H1 (cell line): Measurements from ENCODE around the gene RAB3IL1. TPM values are rescaled to one million over a fixed set of nuclear protein-coding genes. Genes with fewer than 3 reads are reported as not detected.
A peak's percentile ranks its signal among the peaks of the same experiment; 100 is the strongest.

ENCODE experiments used
- CTCF ChIA-PET: fragments of 300-600 bp; sonication (Branson Sonifier 250); formaldehyde crosslinking; loops from one replicate; lab custom pipeline; 2021; ENCODE audit not compliant: partially characterized antibody; lab: Charles Lee
- POLR2A ChIA-PET: fragments of 300-600 bp; sonication (Branson Sonifier 250); formaldehyde crosslinking; loops from one replicate; lab custom pipeline; 2021; ENCODE audit warnings: inconsistent platforms; ENCODE audit not compliant: partially characterized antibody; lab: Charles Lee
- DNase-seq, 2 experiments: peaks; one replicate each; pipeline versions ENCODE4 v3.0.0 to v3.0.0-alpha.2; 2010 to 2022; ENCODE audit warnings: low spot score in 2 of 2, low read depth in 1 of 2, mixed read lengths in 1 of 2
- FAIRE-seq: peaks from 2 replicates; lab custom pipeline; 2011; peaks lifted over from hg19 to GRCh38; lab: Jason Lieb, UNC
- H2AFZ ChIP-seq: 2 replicates; pipeline ENCODE4 v1.8.1; 2012; ENCODE audit warnings: low read length, inconsistent platforms
- H2AK5ac ChIP-seq: 2 replicates; pipeline ENCODE4 v1.6.1; 2013; ENCODE audit warnings: low read depth, low read length
- H2BK120ac ChIP-seq: replicated peaks from 2 replicates; pipeline ENCODE3; 2013; ENCODE audit warnings: low read depth, low read length, inconsistent platforms
- H2BK12ac ChIP-seq: 2 replicates; pipeline ENCODE4 v1.6.1; 2013; ENCODE audit warnings: low read depth, low read length
- H2BK15ac ChIP-seq: 2 replicates; pipeline ENCODE4 v1.6.1; 2013; ENCODE audit warnings: low read length
- H2BK20ac ChIP-seq: 2 replicates; pipeline ENCODE4 v1.6.1; 2013; ENCODE audit warnings: low read length
- H2BK5ac ChIP-seq: 2 replicates; pipeline ENCODE4 v1.6.1; 2013; ENCODE audit warnings: low read depth, low read length
- H3K14ac ChIP-seq: 2 replicates; pipeline ENCODE4 v1.6.1; 2013; ENCODE audit warnings: inconsistent platforms; ENCODE audit not compliant: insufficient read length
- H3K18ac ChIP-seq: 2 replicates; pipeline ENCODE4 v1.6.1; 2013; ENCODE audit warnings: low read length; ENCODE audit errors: extremely low read depth
- H3K23ac ChIP-seq: 2 replicates; pipeline ENCODE4 v1.6.1; 2013; ENCODE audit warnings: inconsistent platforms; ENCODE audit not compliant: insufficient read length
- H3K23me2 ChIP-seq: 2 replicates; pipeline ENCODE4 v1.6.1; 2013; ENCODE audit warnings: low read depth, low read length
- H3K27ac ChIP-seq: 2 replicates; pipeline ENCODE4 v1.6.1; 2011; ENCODE audit warnings: low read depth, low read length, inconsistent platforms
- H3K27me3 ChIP-seq, 4 experiments: replicated peaks in 1 of 4; 1 replicate in 1 of 4; 2 replicates in 3 of 4; pipeline versions ENCODE4 v1.6.1 to v1.8.1; 2011 to 2013; ENCODE audit warnings: low read length in 3 of 4, mild to moderate bottlenecking in 3 of 4, inconsistent platforms in 2 of 4, mixed read lengths in 2 of 4, moderate library complexity in 1 of 4; ENCODE audit not compliant: control insufficient read depth in 3 of 4, insufficient read depth in 3 of 4; ENCODE audit errors: extremely low read depth in 1 of 4
- H3K36me3 ChIP-seq, 4 experiments: 2 replicates each; pipeline versions ENCODE4 v1.6.1 to v1.8.1; 2011 to 2013; ENCODE audit warnings: mild to moderate bottlenecking in 4 of 4, low read length in 3 of 4, moderate library complexity in 2 of 4, control low read depth in 1 of 4, inconsistent platforms in 1 of 4; ENCODE audit not compliant: insufficient read depth in 4 of 4, control insufficient read depth in 2 of 4
- H3K4ac ChIP-seq: replicated peaks from 2 replicates; pipeline ENCODE3; 2013; ENCODE audit warnings: low read length, low read depth, mixed read lengths, inconsistent platforms; ENCODE audit not compliant: insufficient read length
- H3K4me1 ChIP-seq, 4 experiments: replicated peaks in 1 of 4; 1 replicate in 1 of 4; 2 replicates in 3 of 4; pipeline versions ENCODE4 v1.6.1 to v1.8.1; 2011 to 2013; ENCODE audit warnings: low read length in 3 of 4, inconsistent platforms in 2 of 4, mixed read lengths in 1 of 4; ENCODE audit not compliant: insufficient read depth in 4 of 4, control insufficient read depth in 3 of 4
- H3K4me2 ChIP-seq, 2 experiments: 2 replicates each; pipeline versions ENCODE4 v1.6.1 to v1.8.1; 2011 to 2013; ENCODE audit warnings: low read depth in 2 of 2, low read length in 2 of 2, control low read depth in 1 of 2, inconsistent platforms in 1 of 2, mild to moderate bottlenecking in 1 of 2; ENCODE audit not compliant: insufficient read depth in 1 of 2
- H3K4me3 ChIP-seq, 4 experiments: fragments of 200-600, 300-600 bp in 1 of 4; sonication (generic), shearing (Covaris generic), sonication (Bioruptor Twin) in 1 of 4; 2 replicates each; pipeline versions ENCODE4 v1.5.1 to v1.8.1; 2011 to 2016; ENCODE audit warnings: low read length in 4 of 4, low read depth in 3 of 4, control low read depth in 2 of 4, inconsistent platforms in 2 of 4, mild to moderate bottlenecking in 2 of 4, mixed read lengths in 1 of 4, moderate library complexity in 1 of 4; ENCODE audit not compliant: insufficient read depth in 2 of 4; ENCODE audit errors: extremely low read depth in 1 of 4
- H3K56ac ChIP-seq: replicated peaks from 2 replicates; pipeline ENCODE3; 2013; ENCODE audit warnings: low read depth, mild to moderate bottlenecking, mixed read lengths, low read length, inconsistent platforms; ENCODE audit not compliant: insufficient read length
- H3K79me1 ChIP-seq: 2 replicates; pipeline ENCODE4 v1.6.1; 2013; ENCODE audit warnings: low read depth, low read length, control low read depth
- H3K79me2 ChIP-seq, 2 experiments: 2 replicates each; pipeline versions ENCODE4 v1.6.1 to v1.8.1; 2012 to 2013; ENCODE audit warnings: low read length in 2 of 2, mild to moderate bottlenecking in 2 of 2, inconsistent platforms in 1 of 2; ENCODE audit not compliant: insufficient read depth in 2 of 2, control insufficient read depth in 1 of 2
- H3K9ac ChIP-seq, 4 experiments: replicated peaks in 1 of 4; 1 replicate in 1 of 4; 2 replicates in 3 of 4; pipeline versions ENCODE4 v1.6.1 to v1.8.1; 2011 to 2013; ENCODE audit warnings: low read depth in 3 of 4, low read length in 3 of 4, control low read depth in 2 of 4, mild to moderate bottlenecking in 2 of 4, moderate library complexity in 2 of 4, inconsistent platforms in 1 of 4; ENCODE audit errors: extremely low read depth in 1 of 4
- H3K9me3 ChIP-seq, 2 experiments: 2 replicates each; pipeline versions ENCODE4 v1.6.1 to v1.8.1; 2012 to 2013; ENCODE audit warnings: mild to moderate bottlenecking in 2 of 2, moderate library complexity in 2 of 2, control low read depth in 1 of 2, inconsistent platforms in 1 of 2, low read depth in 1 of 2, low read length in 1 of 2, mixed read lengths in 1 of 2; ENCODE audit not compliant: insufficient read depth in 2 of 2
- H4K20me1 ChIP-seq, 2 experiments: replicated peaks in 1 of 2; 2 replicates each; pipeline versions ENCODE3 to v1.8.1; 2011 to 2013; ENCODE audit warnings: inconsistent platforms in 2 of 2, low read length in 2 of 2, mild to moderate bottlenecking in 1 of 2; ENCODE audit not compliant: insufficient read depth in 2 of 2, control insufficient read depth in 1 of 2
- H4K5ac ChIP-seq: 2 replicates; pipeline ENCODE4 v1.6.1; 2013; ENCODE audit warnings: low read length, low read depth, mixed read lengths, inconsistent platforms; ENCODE audit not compliant: insufficient read length
- H4K8ac ChIP-seq: 2 replicates; pipeline ENCODE4 v1.8.0; 2013; ENCODE audit warnings: mild to moderate bottlenecking, moderate library complexity, low read length, inconsistent platforms; ENCODE audit not compliant: insufficient read depth; ENCODE audit errors: extremely low read depth
- H4K91ac ChIP-seq: replicated peaks from 2 replicates; pipeline ENCODE3; 2013; ENCODE audit warnings: low read length, mixed read lengths, inconsistent platforms; ENCODE audit not compliant: insufficient read length
- KDM1A ChIP-seq: fragments of 200-600, 300-600 bp; sonication (generic); IDR thresholded peaks from 2 replicates; pipeline ENCODE4 v1.7.1; 2016; ENCODE audit warnings: mild to moderate bottlenecking, low read length, borderline replicate concordance
- POLR2AphosphoS5 ChIP-seq: IDR thresholded peaks from 2 replicates; pipeline ENCODE4 v1.6.1; 2011; ENCODE audit warnings: low read depth, low read length
- SP1 ChIP-seq: IDR thresholded peaks from 2 replicates; pipeline ENCODE4 v1.6.1; 2011; ENCODE audit warnings: low read depth, low read length
- TAF1 ChIP-seq: IDR thresholded peaks from 2 replicates; pipeline ENCODE4 v1.6.1; 2011; ENCODE audit warnings: mild to moderate bottlenecking, low read depth, low read length
- WGBS, 2 experiments: shearing (Covaris generic) in 1 of 2; methylation state at CpG; one replicate each; pipeline versions ENCODE4 v1.1.6 to v1.1.7; 2013 to 2015; ENCODE audit warnings: low lambda C conversion rate in 2 of 2, mixed read lengths in 2 of 2, inconsistent platforms in 1 of 2, low coverage in 1 of 2, missing lambda C conversion rate in 1 of 2; ENCODE audit not compliant: insufficient replicate concordance in 2 of 2, insufficient coverage in 1 of 2, insufficient read length in 1 of 2; ENCODE audit errors: extremely low coverage in 1 of 2, missing lambda C conversion rate in 1 of 2; 5-methylcytosine and 5-hydroxymethylcytosine counted together
- polyA plus RNA-seq, 7 experiments: library from polyadenylated mRNA; depleted of rRNA in 3 of 7; stranded (reverse) in 5 of 7; unstranded in 2 of 7; fragments of >200 nt in 5 of 7; fragments of 200-250 nt in 2 of 7; gene quantifications; 1 replicate in 5 of 7; 2 replicates in 1 of 7; 4 replicates in 1 of 7; pipeline versions ENCODE4 v1.2.1 to v1.2.3, GENCODE V29; 2011 to 2013; ENCODE audit warnings: missing spikeins in 2 of 7, mixed read lengths in 2 of 7
- total RNA-seq: library from RNA; stranded (reverse); fragmentation: NEBNext Ultra II Directional; extraction: Animal tissue kit (Norgen Biotek cat#: 25700); gene quantifications from 2 replicates; pipeline ENCODE4 v1.2.1, GENCODE V29; 2021

The RAB3IL1 gene
- total and polyA plus RNA-seq, 2 of the 8 experiments (the other 6 are each of a cell fraction or from before 2014, with no cell fraction given): 6.8 to 7.9 TPM

DNA sequence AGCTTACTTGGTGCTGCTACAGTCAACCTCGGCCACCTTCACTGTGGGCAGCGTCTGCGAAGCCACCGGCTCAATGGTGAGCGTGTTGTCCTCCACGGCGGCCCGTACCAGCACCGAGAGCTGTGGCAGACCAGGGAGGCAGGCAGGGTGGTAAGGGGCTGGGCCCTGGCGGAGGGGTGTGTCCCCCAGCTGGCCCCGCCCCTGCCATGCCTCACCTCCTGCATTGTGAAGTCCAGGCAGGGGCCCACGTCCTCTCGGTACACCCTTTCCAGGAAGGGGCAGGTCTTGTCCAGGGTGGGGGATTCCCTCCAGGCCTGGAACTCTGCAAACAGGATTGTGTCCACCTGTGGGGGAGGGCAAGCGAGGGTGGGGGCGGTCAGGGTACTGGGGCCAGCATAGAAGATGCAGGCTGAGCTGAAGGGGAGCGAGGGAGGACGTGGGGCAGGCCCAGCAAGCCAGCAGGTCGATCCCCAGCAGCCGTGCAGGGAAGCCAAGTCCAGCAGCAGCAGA is 12.8 kb downstream of the RAB3IL1 start:
- H3K9ac ChIP-seq: peak overlapping the region in 1 of 4 experiments; percentile 39; a peak in 2 of 7 replicates
- H4K20me1 ChIP-seq: no peaks in the 10 kb centered on the region
- H3K4me1 ChIP-seq: peaks cover 0 to 31% (median 19%) of the 10 kb centered on the region in 4 experiments; a peak in 6 of 7 replicates
- 30% methylated on average over 17 of the region's 19 CpGs; no CpG with 5 or more reads in 1 of the 2 experiments for WGBS, 2 experiments
- FAIRE-seq: no peak
- no peaks in the 10 kb centered on the region for H3K79me1 ChIP-seq
- ChIA-PET POLR2A (interaction anchor here (0.7 to 15.5 kb wide), 9 partner anchors 12 to 107 kb away, joined by 3 to 137 read pairs (median 4); partner anchors contain the start of genes BEST1, FADS3 and FTH1), CTCF (interaction anchor here (0.6 to 23.2 kb wide), 20 partner anchors 8 to 316 kb away, joined by 3 to 658 read pairs (median 8); partner anchors contain the start of genes BEST1 and RAB3IL1)
- peak overlapping the region; percentile 87 for H4K8ac ChIP-seq
- no peaks in the 10 kb centered on the region for H3K23me2 ChIP-seq
- no peak overlapping the region for H2BK120ac ChIP-seq
- H2BK5ac ChIP-seq: peak overlapping the region; percentile 86; the same call in 1 of the 2 replicates
- H3K4me3 ChIP-seq: peak overlapping the region in 2 of 4 experiments; percentile 26 to 51; a peak in 4 of 8 replicates
- no peak overlapping the region for H3K56ac ChIP-seq
- peak overlapping the region; percentile 97 for H4K91ac ChIP-seq
- no peaks in the 10 kb centered on the region for H3K36me3 ChIP-seq
- H4K5ac ChIP-seq: peak overlapping the region; percentile 4
- H3K18ac ChIP-seq: peak overlapping the region; percentile 72
- TF ChIP-seq POLR2AphosphoS5: peak; percentile 31; the same call in 1 of the 2 replicates
- TF ChIP-seq KDM1A: no peak
- TF ChIP-seq TAF1: 0 out of 2 replicates have a peak, but pooled peaks have one; percentile 33
- 0 out of 2 replicates have a peak, but pooled peaks have one; percentile 22 for TF ChIP-seq SP1
- no peak overlapping the region for H2BK20ac ChIP-seq
- no peak overlapping the region for H2AK5ac ChIP-seq
- H3K27ac ChIP-seq: no peak overlapping the region
- no peaks in the 10 kb centered on the region for H3K79me2 ChIP-seq
- H3K4me2 ChIP-seq: peak overlapping the region; percentile 27 to 77; a peak in 3 of 4 replicates
- H3K14ac ChIP-seq: no peak overlapping the region
- no peaks in the 10 kb centered on the region for H3K9me3 ChIP-seq
- H2AFZ ChIP-seq: peak overlapping the region; percentile 98
- peak in 1 of 2 experiments; percentile 90 for DNase-seq
- peak overlapping the region; percentile 97 for H3K4ac ChIP-seq
- H2BK15ac ChIP-seq: peak overlapping the region; percentile 73; the same call in 1 of the 2 replicates
- no peaks in the 10 kb centered on the region for H3K27me3 ChIP-seq
- no peak overlapping the region for H2BK12ac ChIP-seq
- H3K23ac ChIP-seq: no peak overlapping the region
